Lung (tissue), 12 donors: ENCODE measurements around the gene ICAM4. TPM values are rescaled to one million over a fixed set of nuclear protein-coding genes. Genes with fewer than 3 reads are reported as not detected.

Source experiments
- ATAC-seq: fragments of 200-7000 bp; cut with Tn5 transposase; one replicate; pipeline ENCODE4 v1.9.1; 2020; ENCODE audit warnings: moderate number of reproducible peaks; ENCODE audit not compliant: insufficient read depth, low FRiP score
- DNase-seq, 3 donors: peaks; one replicate each; pipeline ENCODE4 v3.0.0-alpha.2; 2013 to 2017
- H3K27ac ChIP-seq, 2 donors: one replicate each; pipeline ENCODE4 v1.5.1; 2013; ENCODE audit warnings: mild to moderate bottlenecking in 2 of 2, moderate library complexity in 2 of 2, control low read depth in 1 of 2, inconsistent platforms in 1 of 2, low read depth in 1 of 2, low read length in 1 of 2
- H3K27me3 ChIP-seq, 3 donors: one replicate each; pipeline ENCODE4 v1.5.1; 2013; ENCODE audit warnings: low read length in 2 of 3; ENCODE audit not compliant: control insufficient read depth in 3 of 3, insufficient read depth in 3 of 3
- H3K36me3 ChIP-seq, 4 donors: one replicate each; pipeline ENCODE4 v1.5.1; 2013; ENCODE audit warnings: low read length in 4 of 4, mild to moderate bottlenecking in 1 of 4, moderate library complexity in 1 of 4; ENCODE audit not compliant: control insufficient read depth in 4 of 4, insufficient read depth in 4 of 4
- H3K4me1 ChIP-seq, 5 donors: one replicate each; pipeline ENCODE4 v1.5.1; 2013; ENCODE audit warnings: low read length in 5 of 5, mild to moderate bottlenecking in 2 of 5, moderate library complexity in 1 of 5; ENCODE audit not compliant: control insufficient read depth in 5 of 5, insufficient read depth in 5 of 5
- H3K4me3 ChIP-seq: one replicate; pipeline ENCODE4 v1.5.1; 2013; ENCODE audit warnings: mild to moderate bottlenecking, control low read depth, moderate library complexity
- H3K9ac ChIP-seq, 2 donors: one replicate each; pipeline ENCODE4 v1.5.1; 2013; ENCODE audit warnings: low read length in 2 of 2, control low read depth in 1 of 2; ENCODE audit not compliant: insufficient read depth in 1 of 2
- H3K9me3 ChIP-seq, 4 donors: one replicate each; pipeline ENCODE4 v1.5.1; 2013; ENCODE audit warnings: low read length in 3 of 4, mild to moderate bottlenecking in 1 of 4, moderate library complexity in 1 of 4; ENCODE audit not compliant: control insufficient read depth in 4 of 4, insufficient read depth in 3 of 4
- WGBS, 2 donors: extraction: QIAGEN DNeasy Blood & Tissue Kit; methylation state at CpG; one replicate each; pipeline ENCODE4 v1.1.7; 2013; 5-methylcytosine and 5-hydroxymethylcytosine counted together
- polyA plus RNA-seq, 2 donors: library from polyadenylated mRNA; stranded (reverse); fragments of 200-250 nt; gene quantifications; one replicate each; pipeline ENCODE4 v1.2.1, GENCODE V29; 2013
- total RNA-seq, 2 donors: library from RNA; depleted of rRNA in 1 of 2; stranded (reverse); fragments of >200 nt in 1 of 2; gene quantifications; one replicate each; pipeline ENCODE4 v1.2.1, GENCODE V29; 2014 to 2021
- TF ChIP-seq, protein P1 (sequence below): IDR thresholded peaks from 2 replicates; pipeline ENCODE4 v1.5.1; 2012; ENCODE audit warnings: mild to moderate bottlenecking; ENCODE audit errors: control extremely low read depth, extremely low read depth
- donor health status: control.
- donor health status: control.
- donor health status: Bipolar disorder and iron deficiency.
- donor health status: healthy.
- donor health status: DM: yes; HTN: yes; CAD: no.

The ICAM4 gene
- total and polyA plus RNA-seq, 4 donors: 4.6 to 38.8 (median 8.1) TPM

GRCh38 chr19:10284065-10284959 is 2.4 kb upstream of the ICAM4 start:
- Histone ChIP-seq H3K27me3 (peaks cover 0 to 2% (median 0%) of the 10 kb centered on the region in 3 donors), H3K9me3 (no peaks in the 10 kb centered on the region), H3K27ac (peak overlapping the region in 1 of 2 donors; percentile 84), H3K9ac (no peak overlapping the region), H3K4me1 (peaks cover 0 to 43% (median 27%) of the 10 kb centered on the region in 5 donors), H3K4me3 (no peak overlapping the region), H3K36me3 (peaks cover 0 to 38% (median 0%) of the 10 kb centered on the region in 4 donors)
- DNase-seq (no peak), ATAC-seq (no peak)
- TF ChIP-seq, protein P1, sequence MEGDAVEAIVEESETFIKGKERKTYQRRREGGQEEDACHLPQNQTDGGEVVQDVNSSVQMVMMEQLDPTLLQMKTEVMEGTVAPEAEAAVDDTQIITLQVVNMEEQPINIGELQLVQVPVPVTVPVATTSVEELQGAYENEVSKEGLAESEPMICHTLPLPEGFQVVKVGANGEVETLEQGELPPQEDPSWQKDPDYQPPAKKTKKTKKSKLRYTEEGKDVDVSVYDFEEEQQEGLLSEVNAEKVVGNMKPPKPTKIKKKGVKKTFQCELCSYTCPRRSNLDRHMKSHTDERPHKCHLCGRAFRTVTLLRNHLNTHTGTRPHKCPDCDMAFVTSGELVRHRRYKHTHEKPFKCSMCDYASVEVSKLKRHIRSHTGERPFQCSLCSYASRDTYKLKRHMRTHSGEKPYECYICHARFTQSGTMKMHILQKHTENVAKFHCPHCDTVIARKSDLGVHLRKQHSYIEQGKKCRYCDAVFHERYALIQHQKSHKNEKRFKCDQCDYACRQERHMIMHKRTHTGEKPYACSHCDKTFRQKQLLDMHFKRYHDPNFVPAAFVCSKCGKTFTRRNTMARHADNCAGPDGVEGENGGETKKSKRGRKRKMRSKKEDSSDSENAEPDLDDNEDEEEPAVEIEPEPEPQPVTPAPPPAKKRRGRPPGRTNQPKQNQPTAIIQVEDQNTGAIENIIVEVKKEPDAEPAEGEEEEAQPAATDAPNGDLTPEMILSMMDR: no peak
- 87 to 90% methylated on average over 34 of the region's 34 CpGs for WGBS, 2 donors

- no peaks in the 10 kb centered on the region for H3K9me3 ChIP-seq
- H3K27ac ChIP-seq: peak overlapping the region in 1 of 2 donors; percentile 11
- peaks cover 0 to 45% (median 29%) of the 10 kb centered on the region in 5 donors for H3K4me1 ChIP-seq
- peaks cover 0 to 37% (median 0%) of the 10 kb centered on the region in 4 donors for H3K36me3 ChIP-seq
- H3K4me3 ChIP-seq: no peak overlapping the region
- peaks cover 0 to 4% (median 0%) of the 10 kb centered on the region in 3 donors for H3K27me3 ChIP-seq
- TF ChIP-seq, protein P1: no peak
- no peak for ATAC-seq
- WGBS, 2 donors: 89 to 93% methylated on average over 13 of the region's 13 CpGs
- DNase-seq: no peak
- no peak overlapping the region for H3K9ac ChIP-seq
Measured at GRCh38 chr19:10284960-10285278, 1.8 kb upstream of the ICAM4 start.

GRCh38 chr19:10285393-10285792 is 1.4 kb upstream of the ICAM4 start:
- 87 to 88% methylated on average over 4 of the region's 4 CpGs for WGBS, 2 donors
- H3K27me3 ChIP-seq: peaks cover 0 to 8% (median 0%) of the 10 kb centered on the region in 3 donors
- H3K4me3 ChIP-seq: no peak overlapping the region
- ATAC-seq (no peak), DNase-seq (no peak)
- peak overlapping the region in 1 of 2 donors; percentile 61 for H3K27ac ChIP-seq
- TF ChIP-seq, protein P1: no peak
- peaks cover 0 to 34% (median 0%) of the 10 kb centered on the region in 4 donors for H3K36me3 ChIP-seq
- no peaks in the 10 kb centered on the region for H3K9me3 ChIP-seq
- peaks cover 0 to 48% (median 31%) of the 10 kb centered on the region in 5 donors for H3K4me1 ChIP-seq
- no peak overlapping the region for H3K9ac ChIP-seq
